Hepatocyte (in vitro differentiated cells): ENCODE measurements around the gene ERBB2. TPM values are rescaled to one million over a fixed set of nuclear protein-coding genes. Genes with fewer than 3 reads are reported as not detected.
A peak's percentile ranks its signal among the peaks of the same experiment; 100 is the strongest.

Source experiments
- DNase-seq: peaks from one replicate; pipeline ENCODE4 v3.0.0-alpha.2; 2016; ENCODE audit warnings: low spot score
- H2AFZ ChIP-seq: fragments of 200-600 bp; sonication (generic); 2 replicates; pipeline ENCODE4 v1.6.0; 2016; ENCODE audit warnings: antibody characterized with exemption, mild to moderate bottlenecking
- H3K27ac ChIP-seq: fragments of 200-600 bp; sonication (generic); 2 replicates; pipeline ENCODE4 v1.5.1; 2016; ENCODE audit warnings: mild to moderate bottlenecking
- H3K27me3 ChIP-seq: fragments of 200-600 bp; sonication (generic); 2 replicates; pipeline ENCODE4 v1.6.1; 2016
- H3K36me3 ChIP-seq: fragments of 200-600 bp; sonication (generic); replicated peaks from 2 replicates; pipeline ENCODE4 v1.5.1; 2016; ENCODE audit warnings: low read depth; ENCODE audit not compliant: insufficient read depth
- H3K4me1 ChIP-seq: fragments of 200-600 bp; sonication (generic); 2 replicates; pipeline ENCODE4 v1.5.1; 2016; ENCODE audit warnings: mild to moderate bottlenecking, moderate library complexity; ENCODE audit not compliant: insufficient read depth
- H3K4me2 ChIP-seq: fragments of 200-600 bp; sonication (generic); 2 replicates; pipeline ENCODE4 v1.6.0; 2016
- H3K4me3 ChIP-seq: fragments of 200-600 bp; sonication (generic); 2 replicates; pipeline ENCODE4 v1.5.1; 2016; ENCODE audit warnings: mild to moderate bottlenecking
- H3K79me2 ChIP-seq: fragments of 200-600 bp; sonication (generic); 2 replicates; pipeline ENCODE4 v1.6.0; 2017; ENCODE audit warnings: mild to moderate bottlenecking
- H3K9me2 ChIP-seq: fragments of 200-600 bp; sonication (generic); replicated peaks from 2 replicates; pipeline ENCODE4 v1.6.0; 2017; ENCODE audit warnings: mild to moderate bottlenecking; ENCODE audit not compliant: insufficient read depth
- H3K9me3 ChIP-seq: fragments of 200-600 bp; sonication (generic); 2 replicates; pipeline ENCODE4 v1.5.1; 2016; ENCODE audit warnings: low read depth, mild to moderate bottlenecking
- H4K20me1 ChIP-seq: fragments of 200-600 bp; sonication (generic); 2 replicates; pipeline ENCODE4 v1.6.0; 2016; ENCODE audit warnings: mild to moderate bottlenecking; ENCODE audit not compliant: insufficient read depth, poor library complexity, severe bottlenecking
- EZH2 ChIP-seq: fragments of 200-600 bp; sonication (generic); IDR thresholded peaks from 2 replicates; pipeline ENCODE4 v1.6.1; 2016; ENCODE audit warnings: antibody characterized with exemption, mild to moderate bottlenecking, borderline replicate concordance
- EZH2phosphoT487 ChIP-seq: fragments of 200-600 bp; sonication (generic); IDR thresholded peaks from one replicate; pipeline ENCODE4 v1.6.1; 2018; ENCODE audit warnings: antibody characterized with exemption, mild to moderate bottlenecking, low read depth, moderate library complexity; ENCODE audit not compliant: unreplicated experiment, severe bottlenecking
- WGBS: methylation state at CpG from one replicate; pipeline ENCODE4 v1.1.6; 2016; ENCODE audit warnings: low lambda C conversion rate; ENCODE audit errors: missing lambda C conversion rate; 5-methylcytosine and 5-hydroxymethylcytosine counted together
- polyA plus RNA-seq: library from polyadenylated mRNA; unstranded; fragments of >200 nt; fragmentation: Nextera tagmentation; extraction: Ambion mirVana; gene quantifications from 2 replicates; pipeline ENCODE4 v1.2.1, GENCODE V29; 2016
- total RNA-seq: library from RNA; depleted of rRNA; stranded (reverse); fragments of >200 nt; gene quantifications from 2 replicates; pipeline ENCODE4 v1.2.3, GENCODE V29; 2014
- TF ChIP-seq, protein P1 (sequence below): fragments of 200-600 bp; sonication (generic); IDR thresholded peaks from 2 replicates; pipeline ENCODE4 v1.5.1; 2016; ENCODE audit warnings: antibody characterized with exemption, mild to moderate bottlenecking; ENCODE audit not compliant: poor library complexity

The ERBB2 gene
- total and polyA plus RNA-seq, 2 experiments from 2014 or later, result 76.4 to 93.1 TPM

DNA sequence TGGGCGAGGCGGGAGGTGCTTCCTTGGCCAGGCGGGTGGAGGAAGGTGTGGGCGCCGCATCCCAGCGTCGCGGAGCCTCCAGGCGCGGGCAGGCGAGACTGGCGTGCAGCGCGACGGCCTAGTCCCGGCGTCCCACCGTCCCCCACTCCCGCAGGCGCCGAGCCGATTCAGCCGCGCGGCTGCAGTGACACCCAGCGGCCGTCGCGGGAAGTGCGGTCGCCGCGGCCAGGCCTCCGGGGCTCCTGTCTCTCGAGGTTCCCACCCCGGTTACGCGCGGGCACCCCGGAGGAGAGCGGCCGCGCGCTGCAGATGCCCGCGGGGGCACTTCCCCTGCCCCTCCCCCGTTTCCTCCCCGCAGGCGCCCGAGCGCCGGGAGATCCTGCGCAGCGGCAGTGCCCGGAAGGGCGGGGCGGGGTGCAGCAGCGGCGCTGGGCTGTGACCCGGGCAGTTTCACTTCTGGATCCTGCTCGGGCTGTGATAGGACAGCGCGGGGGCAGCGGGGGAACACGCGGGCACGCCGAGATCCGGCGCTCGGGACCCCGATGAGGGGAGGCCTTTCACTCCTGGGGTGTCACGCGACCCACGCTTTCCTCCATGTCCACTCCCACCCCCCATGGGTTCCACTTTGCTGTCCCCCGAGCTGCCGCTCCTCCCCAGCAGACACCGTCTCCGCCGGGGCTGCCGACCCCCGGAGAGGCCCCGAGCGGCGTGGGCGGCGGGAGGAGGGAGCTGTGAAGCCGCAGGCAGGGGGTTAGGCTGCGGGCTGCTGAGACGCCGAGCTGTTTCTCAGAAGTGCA lies 54.5 kb downstream of the ERBB2 start:
- no peaks in the 10 kb centered on the region for H3K9me3 ChIP-seq
- DNase-seq, result peak; percentile 95
- H4K20me1 ChIP-seq, result no peaks in the 10 kb centered on the region
- H3K4me2 ChIP-seq, result peak overlapping the region; percentile 90
- TF ChIP-seq, protein P1, sequence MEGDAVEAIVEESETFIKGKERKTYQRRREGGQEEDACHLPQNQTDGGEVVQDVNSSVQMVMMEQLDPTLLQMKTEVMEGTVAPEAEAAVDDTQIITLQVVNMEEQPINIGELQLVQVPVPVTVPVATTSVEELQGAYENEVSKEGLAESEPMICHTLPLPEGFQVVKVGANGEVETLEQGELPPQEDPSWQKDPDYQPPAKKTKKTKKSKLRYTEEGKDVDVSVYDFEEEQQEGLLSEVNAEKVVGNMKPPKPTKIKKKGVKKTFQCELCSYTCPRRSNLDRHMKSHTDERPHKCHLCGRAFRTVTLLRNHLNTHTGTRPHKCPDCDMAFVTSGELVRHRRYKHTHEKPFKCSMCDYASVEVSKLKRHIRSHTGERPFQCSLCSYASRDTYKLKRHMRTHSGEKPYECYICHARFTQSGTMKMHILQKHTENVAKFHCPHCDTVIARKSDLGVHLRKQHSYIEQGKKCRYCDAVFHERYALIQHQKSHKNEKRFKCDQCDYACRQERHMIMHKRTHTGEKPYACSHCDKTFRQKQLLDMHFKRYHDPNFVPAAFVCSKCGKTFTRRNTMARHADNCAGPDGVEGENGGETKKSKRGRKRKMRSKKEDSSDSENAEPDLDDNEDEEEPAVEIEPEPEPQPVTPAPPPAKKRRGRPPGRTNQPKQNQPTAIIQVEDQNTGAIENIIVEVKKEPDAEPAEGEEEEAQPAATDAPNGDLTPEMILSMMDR, result peak; percentile 90
- TF ChIP-seq EZH2, result no peak
- no peaks in the 10 kb centered on the region for H3K79me2 ChIP-seq
- WGBS, result under 1% methylated on average over 54 of the region's 91 CpGs
- H3K4me1 ChIP-seq, result peaks cover 6% of the 10 kb centered on the region
- H3K9me2 ChIP-seq, result no peaks in the 10 kb centered on the region
- H3K4me3 ChIP-seq, result peak overlapping the region; percentile 71
- H3K36me3 ChIP-seq, result no peaks in the 10 kb centered on the region
- no peaks in the 10 kb centered on the region for H3K27me3 ChIP-seq
- peak overlapping the region; percentile 95 for H2AFZ ChIP-seq
- peak overlapping the region; percentile 96 for H3K27ac ChIP-seq

DNA sequence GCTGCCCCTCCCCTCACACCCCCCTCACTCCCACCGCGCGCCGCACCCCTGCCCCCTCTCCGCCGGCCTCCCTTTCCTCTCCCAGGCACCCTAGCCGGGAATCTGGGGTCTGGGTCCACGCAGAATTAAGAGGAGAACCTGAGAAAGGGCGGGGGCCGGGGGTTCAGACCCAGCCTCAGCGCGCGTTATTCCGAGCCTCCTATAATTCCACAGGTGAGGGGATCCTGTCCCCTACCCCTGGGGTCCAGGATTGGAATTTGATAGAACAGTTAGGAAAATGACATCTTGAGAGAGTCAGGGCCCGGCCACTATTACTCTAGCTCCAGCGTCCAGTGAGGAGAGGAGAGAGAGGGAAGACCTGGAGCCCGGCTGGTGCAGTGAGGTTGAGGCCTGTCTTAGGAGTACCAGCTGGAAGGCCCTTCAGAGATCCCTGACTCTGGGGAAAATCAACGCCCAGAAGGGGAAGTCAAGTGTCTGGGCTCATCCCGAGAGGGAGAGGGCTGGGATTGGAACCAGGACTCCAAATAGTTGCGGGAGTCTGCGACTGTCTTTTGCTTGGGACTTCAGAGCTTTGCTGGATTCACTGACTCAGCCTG lies 55.2 kb downstream of the ERBB2 start:
- H3K27ac ChIP-seq, result peak overlapping the region; percentile 96
- H3K79me2 ChIP-seq, result no peaks in the 10 kb centered on the region
- H2AFZ ChIP-seq, result peak overlapping the region; percentile 93
- no peaks in the 10 kb centered on the region for H3K36me3 ChIP-seq
- no peaks in the 10 kb centered on the region for H3K9me3 ChIP-seq
- TF ChIP-seq, protein P1, result no peak
- no peak for TF ChIP-seq EZH2
- TF ChIP-seq EZH2phosphoT487, result no peak
- no peaks in the 10 kb centered on the region for H4K20me1 ChIP-seq
- WGBS, result 41% methylated on average over 14 of the region's 21 CpGs
- peaks cover 6% of the 10 kb centered on the region for H3K4me1 ChIP-seq
- peak overlapping the region; percentile 90 for H3K4me2 ChIP-seq
- H3K27me3 ChIP-seq, result no peaks in the 10 kb centered on the region
- peak; percentile 39 for DNase-seq
- H3K4me3 ChIP-seq, result peak overlapping the region; percentile 71
- H3K9me2 ChIP-seq, result no peaks in the 10 kb centered on the region

DNA sequence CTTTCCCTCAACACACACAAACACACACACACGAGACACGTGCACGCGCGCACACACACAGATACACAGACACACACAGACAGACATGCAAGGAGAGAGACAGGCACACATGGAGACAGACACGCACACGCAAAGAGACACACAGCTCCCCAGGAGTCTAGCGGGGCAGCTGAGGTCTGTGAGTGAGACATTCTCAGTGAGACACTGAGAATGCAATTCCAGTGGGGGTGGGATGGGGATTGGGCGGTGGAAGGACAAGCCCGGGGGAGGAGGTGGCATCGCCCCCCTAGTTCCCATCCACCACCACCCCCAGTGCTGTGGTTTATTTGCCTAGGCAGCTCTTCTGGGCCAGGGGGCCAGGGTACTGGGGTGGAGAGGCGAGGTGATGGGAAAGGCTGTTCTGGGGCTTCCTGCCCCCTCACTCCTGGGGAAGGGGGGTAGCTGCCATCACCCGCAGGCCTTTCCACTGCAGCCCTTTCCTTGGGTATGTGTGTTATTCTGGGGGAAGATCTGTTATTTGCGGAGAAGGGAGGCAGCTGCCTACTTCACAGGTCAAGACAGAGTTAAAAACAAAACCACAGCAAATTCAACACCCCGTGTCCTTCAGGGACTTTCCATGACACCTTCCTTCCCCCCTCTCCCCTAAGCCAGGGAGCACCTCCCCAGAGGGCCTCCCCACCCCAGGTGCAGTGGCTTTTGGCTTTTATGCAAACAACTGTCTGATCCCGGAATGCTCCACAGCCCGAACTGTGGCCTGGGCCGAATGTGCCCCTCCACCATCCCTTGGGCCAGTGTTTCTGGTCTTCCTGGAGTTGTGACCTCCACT lies 55.9 kb downstream of the ERBB2 start:
- Histone ChIP-seq H3K4me2 (peak overlapping the region; percentile 90), H3K9me3 (no peaks in the 10 kb centered on the region), H3K4me1 (peaks cover 6% of the 10 kb centered on the region), H3K27me3 (no peaks in the 10 kb centered on the region), H3K27ac (peak overlapping the region; percentile 96), H4K20me1 (no peaks in the 10 kb centered on the region), H3K9me2 (no peaks in the 10 kb centered on the region), H2AFZ (peak overlapping the region; percentile 93), H3K36me3 (no peaks in the 10 kb centered on the region), H3K4me3 (no peak overlapping the region), H3K79me2 (no peaks in the 10 kb centered on the region)
- TF ChIP-seq EZH2 (no peak), EZH2phosphoT487 (no peak)
- TF ChIP-seq, protein P1, result no peak
- no peak for DNase-seq
- 77% methylated on average over 17 of the region's 18 CpGs for WGBS
